ENCODE results near the gene CD47.
A peak's percentile ranks its signal among the peaks of the same experiment; 100 is the strongest.

CD47 gene

GRCh38 chr3:108090701-108091497 lies at the start of gene CD47:
Gene CD47 (minus strand): TSS chr3:108091031. CDS start chr3:108090908, 123 bp downstream.
- peak; percentile 96 for DNase-seq

GRCh38 chr3:108137460-108137814 lies 46.6 kb upstream of the CD47 start:
- no peak for DNase-seq

- DNase-seq, result no peak
Observed at GRCh38 chr3:108136561-108137459, 46.0 kb upstream of the CD47 start.

GRCh38 chr3:108134555-108134880 lies 43.7 kb upstream of the CD47 start:
- DNase-seq, result no peak

- no peak for DNase-seq
Observed at GRCh38 chr3:108133858-108134554, 43.2 kb upstream of the CD47 start.

- DNase-seq, result no peak
Observed at GRCh38 chr3:108133048-108133369, 42.2 kb upstream of the CD47 start.

- no peak for DNase-seq
Observed at GRCh38 chr3:108131475-108132134, 40.8 kb upstream of the CD47 start.

- DNase-seq, result no peak
Observed at GRCh38 chr3:108130701-108131474, 40.1 kb upstream of the CD47 start.

- no peak for DNase-seq
Observed at GRCh38 chr3:108130236-108130635, 39.4 kb upstream of the CD47 start.

GRCh38 chr3:108127301-108127988 lies 36.6 kb upstream of the CD47 start:
- peak; percentile 66 for DNase-seq

GRCh38 chr3:108126348-108126747 lies 35.5 kb upstream of the CD47 start:
- DNase-seq, result no peak

GRCh38 chr3:108125550-108126071 lies 34.8 kb upstream of the CD47 start:
- DNase-seq, result peak; percentile 44

- no peak for DNase-seq
Observed at GRCh38 chr3:108125153-108125543, 34.3 kb upstream of the CD47 start.

GRCh38 chr3:108124337-108125152 lies 33.7 kb upstream of the CD47 start:
- DNase-seq, result peak; percentile 39

- DNase-seq, result no peak
Observed at GRCh38 chr3:108123326-108123725, 32.5 kb upstream of the CD47 start.

- DNase-seq, result no peak
Observed at GRCh38 chr3:108122276-108122675, 31.4 kb upstream of the CD47 start.

- no peak for DNase-seq
Observed at GRCh38 chr3:108119398-108120104, 28.7 kb upstream of the CD47 start.

- DNase-seq, result no peak
Observed at GRCh38 chr3:108118038-108118768, 27.4 kb upstream of the CD47 start.

GRCh38 chr3:108117241-108117775 lies 26.5 kb upstream of the CD47 start:
- no peak for DNase-seq
